ENCODE measurements around the gene LGALS1. TPM values are rescaled to one million over a fixed set of nuclear protein-coding genes. Genes with fewer than 3 reads are reported as not detected.

LGALS1 gene
- total RNA-seq, 2 experiments from 2014 or later, result 85.1 to 93.7 TPM

DNA sequence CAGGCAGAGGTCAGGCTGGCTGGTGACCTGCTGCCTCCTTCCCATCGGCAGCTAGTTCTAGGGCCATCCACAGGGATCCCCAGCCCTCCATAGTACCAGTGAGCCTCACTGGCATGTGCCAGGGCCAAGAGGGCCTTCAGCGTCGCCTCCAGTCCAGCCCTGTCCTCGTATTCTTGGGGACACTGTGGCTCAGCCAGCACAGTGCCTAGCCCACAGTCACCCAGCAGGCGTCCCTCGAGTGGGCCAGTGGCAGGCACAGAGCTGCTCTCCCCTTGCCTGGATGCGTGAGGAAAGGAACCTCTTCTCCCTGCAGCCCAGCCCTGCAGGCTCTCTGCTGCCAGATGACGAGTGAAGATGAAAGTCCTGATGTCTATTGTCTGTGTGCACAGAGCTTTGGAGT lies 46.6 kb upstream of the LGALS1 start:
- no peak for TF ChIP-seq CTCF (IDR thresholded peaks at IDR 0.05)

DNA sequence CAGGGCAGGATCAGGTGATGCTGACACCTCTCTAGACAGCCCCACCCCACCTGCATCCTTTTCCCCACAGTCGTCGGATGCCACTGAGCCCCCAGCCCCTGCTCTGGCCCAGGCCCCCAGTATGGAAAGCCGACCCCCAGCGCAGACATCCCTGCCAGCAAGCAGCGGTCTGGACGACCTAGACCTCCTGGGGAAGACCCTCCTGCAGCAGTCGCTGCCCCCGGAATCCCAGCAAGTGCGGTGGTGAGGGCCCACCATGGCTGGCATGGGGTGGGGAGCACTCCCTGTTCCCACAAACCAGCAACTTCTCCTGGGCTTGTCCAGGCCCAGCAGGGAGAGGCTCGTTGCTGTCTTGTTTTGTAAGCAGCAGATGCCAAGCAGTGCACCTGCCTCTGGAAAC lies 45.5 kb upstream of the LGALS1 start:
- peaks cover 62% of the 10 kb centered on the region for H3K4me1 Mint-ChIP-seq (ENCODE audit: low read depth)
- H3K27me3 ChIP-seq (ENCODE audit: control insufficient read depth in 1 of 2, insufficient read depth in 2 of 2, low read length in 2 of 2), result no peaks in the 10 kb centered on the region
- H3K4me3 Mint-ChIP-seq, result no peak overlapping the region
- intact Hi-C loops (cut with DNase I, micrococcal nuclease), result no loop called here
- no peaks in the 10 kb centered on the region for H3K9me3 ChIP-seq (ENCODE audit: control insufficient read depth in 1 of 2, insufficient read depth in 1 of 2, low read length in 2 of 2)
- H3K4me3 ChIP-seq (ENCODE audit: low read length), result no peak overlapping the region
- H3K36me3 ChIP-seq (ENCODE audit: insufficient read depth, low read length), result peaks cover 34% of the 10 kb centered on the region
- ChIA-PET POLR2A (interaction anchor here (5.2 to 5.4 kb wide), 2 partner anchors 10 to 29 kb away, joined by 43 to 107 read pairs; partner anchors contain the start of genes PDXP and SH3BP1), CTCF (interaction anchor here (2.1 to 8.6 kb wide), 2 partner anchors 13 to 23 kb away, joined by 7 to 49 read pairs; no protein-coding TSS in a partner anchor)
- no peaks in the 10 kb centered on the region for H3K9me3 Mint-ChIP-seq
- no peaks in the 10 kb centered on the region for H3K27me3 Mint-ChIP-seq
- peak overlapping the region in 1 of 2 donors; percentile 76 for H3K27ac ChIP-seq (ENCODE audit: low read depth in 1 of 2, low read length in 2 of 2)
- H3K27ac Mint-ChIP-seq, result no peak overlapping the region
- peaks cover 85% of the 10 kb centered on the region for H3K4me1 ChIP-seq (ENCODE audit: insufficient read depth, low read length)
- ATAC-seq (ENCODE audit: poor library complexity) (no peak), DNase-seq (no peak)
- TF ChIP-seq CTCF (IDR thresholded peaks at IDR 0.05), result no peak
- H3K36me3 Mint-ChIP-seq (ENCODE audit: low read depth), result peaks cover 10% of the 10 kb centered on the region

More for the DNA sequence above, 46.6 kb upstream of the LGALS1 start:
- no peak overlapping the region for H3K4me3 Mint-ChIP-seq
- no peaks in the 10 kb centered on the region for H3K27me3 ChIP-seq (ENCODE audit: control insufficient read depth in 1 of 2, insufficient read depth in 2 of 2, low read length in 2 of 2)
- no peaks in the 10 kb centered on the region for H3K27me3 Mint-ChIP-seq
- intact Hi-C loops (cut with DNase I, micrococcal nuclease), result no loop called here
- POLR2A ChIA-PET, result interaction anchor here (0.7 to 5.4 kb wide), 7 partner anchors 9 to 384 kb away, joined by 3 to 107 read pairs (median 29); partner anchors contain the start of genes ANKRD54, GGA1, LGALS1 and PDXP
- no peaks in the 10 kb centered on the region for H3K9me3 ChIP-seq (ENCODE audit: control insufficient read depth in 1 of 2, insufficient read depth in 1 of 2, low read length in 2 of 2)
- peaks cover 85% of the 10 kb centered on the region for H3K4me1 ChIP-seq (ENCODE audit: insufficient read depth, low read length)
- H3K36me3 ChIP-seq (ENCODE audit: insufficient read depth, low read length), result peaks cover 39% of the 10 kb centered on the region
- peak overlapping the region; percentile 90 for H3K27ac Mint-ChIP-seq
- H3K4me1 Mint-ChIP-seq (ENCODE audit: low read depth), result peaks cover 59% of the 10 kb centered on the region
- ATAC-seq (ENCODE audit: poor library complexity) (no peak), DNase-seq (no peak)
- CTCF ChIA-PET, result interaction anchor here (1.3 to 8.6 kb wide), 3 partner anchors 8 to 53 kb away, joined by 3 to 49 read pairs (median 19); no protein-coding TSS in a partner anchor
- H3K36me3 Mint-ChIP-seq (ENCODE audit: low read depth), result peaks cover 7% of the 10 kb centered on the region
- no peak overlapping the region for H3K4me3 ChIP-seq (ENCODE audit: low read length)
- H3K27ac ChIP-seq (ENCODE audit: low read depth in 1 of 2, low read length in 2 of 2), result peak overlapping the region; percentile 74 to 76
- H3K9me3 Mint-ChIP-seq, result no peaks in the 10 kb centered on the region

- intact Hi-C loops (cut with DNase I, micrococcal nuclease), result no loop called here
- H3K27me3 ChIP-seq (ENCODE audit: control insufficient read depth in 1 of 2, insufficient read depth in 2 of 2, low read length in 2 of 2), result no peaks in the 10 kb centered on the region
- Mint-ChIP-seq H3K27ac (peak overlapping the region; percentile 94), H3K9me3 (no peaks in the 10 kb centered on the region), H3K36me3 (ENCODE audit: low read depth) (peaks cover 4% of the 10 kb centered on the region), H3K4me3 (peak overlapping the region; percentile 34), H3K4me1 (ENCODE audit: low read depth) (peaks cover 64% of the 10 kb centered on the region), H3K27me3 (no peaks in the 10 kb centered on the region)
- peak overlapping the region; percentile 9 to 58 for H3K27ac ChIP-seq (ENCODE audit: low read depth in 1 of 2, low read length in 2 of 2)
- peaks cover 85% of the 10 kb centered on the region for H3K4me1 ChIP-seq (ENCODE audit: insufficient read depth, low read length)
- ATAC-seq (ENCODE audit: poor library complexity) (no peak), DNase-seq (no peak)
- peaks cover 29% of the 10 kb centered on the region for H3K36me3 ChIP-seq (ENCODE audit: insufficient read depth, low read length)
- no peak for TF ChIP-seq CTCF (IDR thresholded peaks at IDR 0.05)
- no peak overlapping the region for H3K4me3 ChIP-seq (ENCODE audit: low read length)
- POLR2A ChIA-PET, result interaction anchor here (1.3 to 5.2 kb wide), 4 partner anchors 9 to 45 kb away, joined by 3 to 43 read pairs (median 26); partner anchors contain the start of genes GGA1, LGALS1 and PDXP
- H3K9me3 ChIP-seq (ENCODE audit: control insufficient read depth in 1 of 2, insufficient read depth in 1 of 2, low read length in 2 of 2), result no peaks in the 10 kb centered on the region
- CTCF ChIA-PET, result interaction anchor here (2.1 to 8.6 kb wide), 3 partner anchors 12 to 50 kb away, joined by 7 to 49 read pairs (median 20); no protein-coding TSS in a partner anchor
Measured at GRCh38 chr22:37630839-37631435, 44.5 kb upstream of the LGALS1 start.

Data from CD4-positive, alpha-beta T cell (primary cell).